Kidney capillary endothelial cell (primary cell): ENCODE results near the gene DBN1.
A peak's percentile ranks its signal among the peaks of the same experiment; 100 is the strongest.
"Not testable (repeated sequence)": the region's sequence is repeated elsewhere in the genome, so short reads cannot be mapped to it uniquely, and the experiment has no call there.

Experiments
- DNase-seq: peaks from one replicate; pipeline ENCODE4 v3.0.0-alpha.2; 2018; ENCODE audit warnings: low spot score

The DBN1 gene

GRCh38 chr5:177429248-177430040 lies 44.0 kb downstream of the DBN1 start:
- no peak for DNase-seq

- no peak for DNase-seq
Observed at GRCh38 chr5:177428574-177429217, 44.7 kb downstream of the DBN1 start.

DNA sequence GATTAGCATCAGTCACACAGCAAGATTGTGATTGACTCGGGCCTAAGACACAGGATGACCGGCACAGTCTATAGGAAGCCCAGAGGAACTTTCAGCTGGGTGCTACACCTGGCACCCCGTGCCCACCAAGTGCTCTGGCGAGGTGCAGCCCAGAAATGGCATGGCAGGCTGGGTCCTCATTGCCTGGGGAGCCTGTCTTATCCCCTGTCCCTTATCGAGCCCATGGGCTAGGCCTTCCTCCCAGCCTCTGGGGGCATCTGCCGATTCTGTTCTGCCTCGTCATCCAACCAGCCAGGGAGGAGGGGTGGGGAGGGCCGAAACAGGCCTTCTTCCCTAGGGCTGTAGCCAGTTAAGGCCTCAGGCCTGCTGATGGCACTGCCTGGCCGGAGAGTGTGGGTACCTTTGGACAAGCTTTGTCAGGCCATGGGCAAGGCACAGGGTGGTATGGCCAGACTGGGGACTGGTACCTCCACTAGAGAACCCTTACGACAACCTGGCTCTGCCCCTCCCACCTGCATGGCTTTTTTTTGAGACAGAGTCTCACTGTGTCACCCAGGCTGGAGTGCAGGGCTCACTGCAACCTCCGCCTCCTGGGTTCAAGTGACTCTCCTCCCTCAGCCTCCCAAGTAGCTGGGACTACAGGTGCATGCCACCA lies 45.4 kb downstream of the DBN1 start:
- DNase-seq, result no peak

DNA sequence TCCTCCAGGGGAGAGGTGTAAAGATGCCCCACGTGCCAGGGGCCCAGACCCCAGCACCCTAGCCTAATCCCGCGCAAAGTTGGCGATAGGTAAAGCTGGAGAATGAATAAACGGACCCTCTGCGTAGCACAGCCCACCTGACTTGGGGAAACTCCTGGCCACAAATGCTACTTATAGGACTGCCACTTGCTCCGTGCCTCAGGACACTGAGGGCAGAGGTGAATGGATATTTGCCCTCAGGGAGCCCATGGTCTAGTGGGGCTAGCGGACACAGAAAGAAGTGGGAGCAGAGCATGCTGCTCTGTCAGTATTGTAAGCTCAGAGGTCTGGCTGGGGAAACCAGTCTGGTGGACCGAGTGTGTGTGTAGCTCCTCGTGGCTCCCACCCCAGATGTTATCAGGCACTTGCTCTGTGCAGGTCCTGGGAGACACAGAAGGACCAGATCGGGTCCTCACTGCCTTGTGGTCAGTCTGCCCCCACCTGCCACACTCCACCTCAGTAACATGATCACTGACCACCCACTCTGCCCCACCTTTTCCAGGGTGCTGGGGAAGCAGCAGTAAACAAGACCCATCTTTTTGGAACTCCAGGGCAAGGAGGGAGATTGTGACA lies 46.1 kb downstream of the DBN1 start:
- DNase-seq, result no peak

DNA sequence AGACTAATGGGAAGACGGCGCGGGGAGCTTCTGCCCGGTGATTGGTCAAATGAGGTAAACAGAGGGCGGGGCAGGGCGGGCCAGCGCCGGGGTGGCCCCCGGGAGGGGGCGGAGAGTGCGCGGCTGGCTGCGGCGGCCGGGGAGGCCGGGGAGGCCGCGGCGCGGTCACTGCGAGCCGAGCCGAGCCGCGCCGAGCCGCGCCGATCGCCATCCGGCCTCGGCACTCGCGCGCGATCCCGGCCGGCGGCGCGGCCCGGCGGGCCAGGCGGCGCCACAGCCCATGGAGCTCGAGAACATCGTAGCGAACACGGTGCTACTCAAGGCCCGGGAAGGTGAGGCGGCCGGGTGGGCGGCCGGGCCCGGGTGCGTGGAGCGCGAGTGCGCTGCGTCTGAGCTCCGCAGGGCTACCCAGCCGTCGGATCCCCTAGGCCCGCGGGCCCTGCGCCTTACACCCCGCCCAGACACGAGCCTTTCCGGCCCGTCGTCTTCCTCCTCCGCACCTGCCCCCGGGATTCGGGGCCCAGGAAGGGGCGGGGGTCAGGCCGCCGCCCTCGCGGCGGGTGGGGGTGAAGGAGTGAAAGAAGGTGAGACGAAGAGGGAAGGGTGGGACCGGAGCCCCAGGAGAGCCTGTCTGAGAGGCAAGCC lies 46.7 kb downstream of the DBN1 start, which contains the start of gene GRK6:
Gene GRK6, plus strand, starts transcription at position 111 of the 645 bp plus-strand sequence. Its CDS starts 170 bp downstream, at position 281.
- DNase-seq, result no peak

DNA sequence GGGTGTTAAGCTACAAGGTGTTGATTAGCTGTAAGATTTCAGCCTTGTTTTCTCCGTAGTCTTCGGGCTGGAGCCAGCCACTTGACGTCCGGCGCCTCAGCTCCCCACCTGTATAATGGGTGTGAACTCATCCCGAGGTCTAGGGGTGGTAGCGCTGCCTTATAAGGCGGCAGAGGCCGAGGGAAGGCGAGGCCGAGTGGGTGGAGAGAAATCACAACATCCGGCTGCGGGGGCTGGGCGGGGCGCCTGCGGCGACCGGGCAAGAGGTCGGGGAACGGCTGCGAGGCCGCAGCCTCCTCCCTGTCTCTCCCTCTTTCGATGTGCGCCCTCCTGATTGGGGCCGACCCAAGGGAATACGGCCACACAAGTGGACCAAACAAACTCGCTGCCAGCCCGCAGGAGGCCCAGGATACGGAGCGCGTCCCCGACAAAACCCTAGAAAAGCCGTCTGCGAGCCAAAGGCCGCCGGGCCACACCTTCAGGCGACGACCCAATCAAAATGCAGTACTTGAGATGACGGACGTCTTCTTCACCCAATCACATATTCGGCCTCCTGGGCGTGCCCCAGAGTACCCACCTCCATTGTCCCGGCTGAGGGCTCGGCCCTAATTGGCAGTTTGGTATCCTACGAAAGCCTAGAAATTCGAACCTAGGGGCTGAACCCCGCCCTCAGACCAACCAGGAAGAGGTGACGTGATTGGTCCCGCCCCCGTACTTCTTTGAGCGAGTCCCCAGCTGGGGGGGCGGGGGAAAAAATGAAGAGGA lies 47.5 kb downstream of the DBN1 start:
- DNase-seq, result peak; percentile 100

DNA sequence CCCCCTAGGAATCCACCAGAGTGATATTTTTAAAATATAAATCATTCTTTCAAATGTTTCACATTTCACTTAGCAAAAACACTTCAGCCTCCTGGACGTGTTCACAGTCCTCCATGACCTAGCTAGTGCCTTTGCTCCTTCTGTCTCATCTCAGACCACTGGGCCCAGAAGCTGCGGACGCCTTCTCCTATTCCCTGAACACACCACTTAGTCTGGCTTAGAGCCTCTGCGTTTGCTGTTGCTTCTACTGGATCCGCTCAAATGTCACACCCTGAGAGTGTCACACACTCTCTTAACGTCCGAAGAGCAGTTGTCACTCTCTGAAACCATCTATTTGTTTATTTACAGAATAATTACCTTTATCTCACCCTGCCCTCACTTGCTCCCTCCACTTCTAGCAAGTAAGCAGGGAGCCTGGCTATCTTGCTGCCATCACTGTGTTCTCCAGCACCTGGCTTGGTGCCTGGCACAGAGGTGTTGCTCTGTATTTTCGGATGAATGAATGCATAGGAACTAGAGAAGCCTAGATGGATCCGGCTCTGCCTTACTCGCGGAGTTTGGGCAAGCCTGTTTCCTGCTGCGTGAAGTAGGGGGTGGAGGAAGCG lies 48.1 kb downstream of the DBN1 start:
- no peak for DNase-seq

DNA sequence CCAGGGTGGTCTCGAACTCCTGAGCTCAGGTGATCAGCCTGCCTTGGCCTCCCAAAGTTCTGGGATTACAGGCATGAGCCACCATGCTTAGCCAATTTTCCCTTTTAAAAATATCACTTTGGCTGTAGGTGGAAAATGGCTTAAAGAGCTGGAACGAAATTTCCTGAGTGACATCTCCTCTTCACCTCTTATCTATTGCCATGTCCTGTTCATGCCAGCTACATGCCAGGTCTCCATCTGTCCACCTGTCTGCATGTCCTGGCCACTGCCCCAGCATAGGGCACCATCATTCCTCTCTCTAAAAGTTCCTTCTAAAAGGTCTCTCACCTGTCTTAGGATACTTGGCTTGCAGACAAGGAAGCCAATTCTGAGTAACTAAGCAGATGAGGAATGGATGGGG lies 49.8 kb downstream of the DBN1 start:
- no peak for DNase-seq

- no peak for DNase-seq
Observed at GRCh38 chr5:177421062-177421798, 52.2 kb downstream of the DBN1 start.

GRCh38 chr5:177420472-177420871 lies 53.0 kb downstream of the DBN1 start:
- DNase-seq, result not testable (repeated sequence)

GRCh38 chr5:177419046-177419445 lies 54.4 kb downstream of the DBN1 start:
- no peak for DNase-seq

DNA sequence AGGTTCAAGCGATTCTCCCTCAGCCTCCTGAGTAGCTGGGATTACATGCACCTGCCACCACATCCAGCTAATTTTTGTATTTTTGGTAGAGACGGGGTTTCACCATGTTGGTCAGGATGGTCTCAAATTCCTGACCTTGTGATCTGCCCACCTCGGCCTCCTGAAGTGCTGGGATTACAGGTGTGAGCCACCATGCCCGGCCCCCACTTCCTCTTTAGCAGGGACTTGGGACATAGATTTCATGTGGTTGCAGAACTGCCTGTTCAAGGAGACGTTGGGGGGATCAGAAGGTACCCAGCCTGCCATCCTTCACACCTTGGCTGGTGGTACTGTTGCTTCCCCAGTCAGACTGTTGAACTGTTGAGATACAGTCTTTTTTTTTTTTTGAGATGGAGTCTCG lies 56.4 kb downstream of the DBN1 start:
- not testable (repeated sequence) for DNase-seq

- DNase-seq, result no peak
Observed at GRCh38 chr5:177414481-177414880, 59.0 kb downstream of the DBN1 start.

DNA sequence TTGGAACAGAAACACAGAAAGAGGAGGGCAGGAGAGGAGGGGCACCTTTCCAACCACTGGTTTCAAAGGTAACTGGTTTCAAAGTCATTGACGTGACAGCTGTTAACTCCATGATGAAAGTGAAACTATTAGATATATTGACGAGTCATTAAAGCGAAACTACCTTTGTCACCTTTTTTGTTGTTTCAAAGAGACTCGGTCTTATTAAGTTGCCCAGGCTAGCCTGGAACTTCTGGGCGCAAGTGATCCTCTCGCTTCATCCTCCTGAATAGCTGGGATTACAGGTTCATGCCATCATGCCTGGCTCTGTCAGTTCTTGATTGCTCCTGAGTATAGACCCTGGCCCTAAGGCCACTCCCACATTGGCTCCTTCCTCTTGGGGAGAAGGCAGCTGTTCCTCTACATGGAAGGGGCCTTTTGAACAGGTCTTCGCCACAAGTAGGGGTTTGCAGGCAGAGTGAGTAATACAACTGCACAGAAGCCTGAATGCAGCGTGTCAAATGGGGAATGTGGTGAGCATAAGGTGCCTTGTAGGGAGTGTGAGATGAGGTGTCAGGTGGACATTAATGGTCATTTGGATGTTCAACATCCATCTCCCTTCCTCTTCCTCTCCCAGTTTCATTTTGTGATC lies 60.7 kb downstream of the DBN1 start:
- no peak for DNase-seq

GRCh38 chr5:177410575-177410974 lies 62.9 kb downstream of the DBN1 start:
- no peak for DNase-seq

- no peak for DNase-seq
Observed at GRCh38 chr5:177409043-177409801, 64.2 kb downstream of the DBN1 start, which contains the start of gene F12. Gene F12, minus strand, starts transcription at chr5:177409564. Its CDS starts 37 bp downstream, at chr5:177409527.
